Left ventricle myocardium inferior (tissue), 1 donor: ENCODE measurements around the gene DPPA4. TPM values are rescaled to one million over a fixed set of nuclear protein-coding genes. Genes with fewer than 3 reads are reported as not detected.

Source experiments
- DNase-seq: peaks from one replicate; pipeline ENCODE4 v3.0.0-alpha.2; 2020
- H3K27ac ChIP-seq: fragments of 200-600 bp; replicated peaks from 2 replicates; pipeline ENCODE4 v1.8.0; 2021
- H3K27me3 ChIP-seq: fragments of 200-600 bp; 2 replicates; pipeline ENCODE4 v1.8.0; 2021; ENCODE audit warnings: low read depth
- H3K36me3 ChIP-seq: fragments of 200-600 bp; 2 replicates; pipeline ENCODE4 v1.8.0; 2021
- H3K4me1 ChIP-seq: fragments of 200-600 bp; 2 replicates; pipeline ENCODE4 v1.8.0; 2021
- H3K4me3 ChIP-seq: fragments of 200-600 bp; 2 replicates; pipeline ENCODE4 v1.8.0; 2021; ENCODE audit warnings: mild to moderate bottlenecking, moderate library complexity
- H3K9me3 ChIP-seq: fragments of 200-600 bp; replicated peaks from 2 replicates; pipeline ENCODE4 v1.8.0; 2021
- intact Hi-C: fragments of 100-400 bp; cut with micrococcal nuclease; formaldehyde crosslinking; loops from one replicate; pipeline ENCODE4 v1.11.0; 2022
- total RNA-seq: library from RNA; stranded (reverse); fragmentation: NEBNext Ultra II Directional; extraction: Animal tissue kit (Norgen Biotek cat#: 25700); gene quantifications from one replicate; pipeline ENCODE4 v1.2.1, GENCODE V29; 2021
- TF ChIP-seq, protein P1 (sequence below): fragments of 200-600 bp; IDR thresholded peaks from 2 replicates; pipeline ENCODE4 v1.8.0; 2021; ENCODE audit warnings: antibody characterized with exemption, mild to moderate bottlenecking, borderline replicate concordance
- donor health status: DM: no; HTN: yes; CAD: no; lungs with severe emphysema.

DPPA4 gene
- total RNA-seq, 1 donor from 2014 or later, result not detected

DNA sequence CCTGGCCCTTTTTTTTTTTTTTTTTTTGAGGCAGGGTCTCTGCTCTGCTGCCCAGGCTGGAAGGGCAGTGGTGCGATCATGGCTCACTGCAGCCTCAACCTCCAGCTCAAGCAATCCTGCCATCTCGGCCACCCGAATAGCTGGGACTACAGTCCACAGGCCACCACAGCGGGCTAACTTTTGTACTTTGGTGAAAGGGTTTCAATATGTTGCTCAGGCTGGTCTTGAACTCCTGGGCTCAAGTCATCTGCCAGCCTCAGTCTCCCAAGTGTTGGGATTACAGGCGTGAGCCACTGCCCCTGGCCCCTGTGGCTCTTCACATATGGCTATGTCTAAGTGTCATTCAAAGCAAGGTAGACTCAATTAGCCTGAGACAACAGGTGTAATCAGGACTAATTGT lies 12.2 kb downstream of the DPPA4 start:
- no peak overlapping the region for H3K4me3 ChIP-seq
- no peaks in the 10 kb centered on the region for H3K36me3 ChIP-seq
- TF ChIP-seq, protein P1, sequence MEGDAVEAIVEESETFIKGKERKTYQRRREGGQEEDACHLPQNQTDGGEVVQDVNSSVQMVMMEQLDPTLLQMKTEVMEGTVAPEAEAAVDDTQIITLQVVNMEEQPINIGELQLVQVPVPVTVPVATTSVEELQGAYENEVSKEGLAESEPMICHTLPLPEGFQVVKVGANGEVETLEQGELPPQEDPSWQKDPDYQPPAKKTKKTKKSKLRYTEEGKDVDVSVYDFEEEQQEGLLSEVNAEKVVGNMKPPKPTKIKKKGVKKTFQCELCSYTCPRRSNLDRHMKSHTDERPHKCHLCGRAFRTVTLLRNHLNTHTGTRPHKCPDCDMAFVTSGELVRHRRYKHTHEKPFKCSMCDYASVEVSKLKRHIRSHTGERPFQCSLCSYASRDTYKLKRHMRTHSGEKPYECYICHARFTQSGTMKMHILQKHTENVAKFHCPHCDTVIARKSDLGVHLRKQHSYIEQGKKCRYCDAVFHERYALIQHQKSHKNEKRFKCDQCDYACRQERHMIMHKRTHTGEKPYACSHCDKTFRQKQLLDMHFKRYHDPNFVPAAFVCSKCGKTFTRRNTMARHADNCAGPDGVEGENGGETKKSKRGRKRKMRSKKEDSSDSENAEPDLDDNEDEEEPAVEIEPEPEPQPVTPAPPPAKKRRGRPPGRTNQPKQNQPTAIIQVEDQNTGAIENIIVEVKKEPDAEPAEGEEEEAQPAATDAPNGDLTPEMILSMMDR, result no peak
- intact Hi-C loops, result no loop called here
- no peaks in the 10 kb centered on the region for H3K9me3 ChIP-seq
- no peak overlapping the region for H3K27ac ChIP-seq
- H3K27me3 ChIP-seq, result no peaks in the 10 kb centered on the region
- no peaks in the 10 kb centered on the region for H3K4me1 ChIP-seq
- DNase-seq, result no peak

DNA sequence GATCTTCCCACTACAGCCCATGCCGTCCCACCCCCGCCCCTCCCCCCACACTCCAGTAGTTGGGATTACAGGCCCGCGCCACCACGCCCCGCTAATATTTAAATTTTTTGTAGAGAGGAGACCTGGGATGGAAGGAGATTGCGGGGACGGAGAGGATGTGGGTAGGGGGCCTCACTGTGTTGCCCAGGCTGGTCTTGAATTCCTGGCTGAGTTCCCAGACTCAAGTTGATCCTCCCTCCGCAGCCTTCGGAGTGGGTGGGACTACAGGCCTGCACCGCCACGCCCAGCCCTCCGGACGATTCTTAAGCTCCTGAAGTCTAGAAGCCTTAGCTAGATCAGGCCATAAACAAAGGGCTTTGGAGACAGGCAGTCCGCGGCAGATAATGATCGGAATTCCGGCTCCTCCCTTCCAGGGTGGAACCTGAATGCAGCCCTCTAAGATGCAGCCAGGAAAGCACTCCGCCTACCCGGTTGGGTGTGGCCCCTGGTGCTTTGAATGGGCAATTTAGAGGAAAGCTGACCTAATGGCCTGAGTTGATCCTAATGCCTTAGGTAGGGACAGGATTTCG lies 21.1 kb downstream of the DPPA4 start, which contains the start of gene DPPA2:
TSS of gene DPPA2 (minus strand) at position 356 of the 569 bp plus-strand sequence. CDS start 1,975 bp downstream, outside the sequence.
- Histone ChIP-seq H3K4me1 (no peaks in the 10 kb centered on the region), H3K4me3 (no peak within 1 kb of the TSS), H3K9me3 (no peaks in the 10 kb centered on the region), H3K36me3 (no peaks in the 10 kb centered on the region), H3K27ac (no peak within 1 kb of the TSS), H3K27me3 (no peaks in the 10 kb centered on the region)
- TF ChIP-seq, protein P1, result no peak
- no peak for DNase-seq
- intact Hi-C loops, result no loop called here

DNA sequence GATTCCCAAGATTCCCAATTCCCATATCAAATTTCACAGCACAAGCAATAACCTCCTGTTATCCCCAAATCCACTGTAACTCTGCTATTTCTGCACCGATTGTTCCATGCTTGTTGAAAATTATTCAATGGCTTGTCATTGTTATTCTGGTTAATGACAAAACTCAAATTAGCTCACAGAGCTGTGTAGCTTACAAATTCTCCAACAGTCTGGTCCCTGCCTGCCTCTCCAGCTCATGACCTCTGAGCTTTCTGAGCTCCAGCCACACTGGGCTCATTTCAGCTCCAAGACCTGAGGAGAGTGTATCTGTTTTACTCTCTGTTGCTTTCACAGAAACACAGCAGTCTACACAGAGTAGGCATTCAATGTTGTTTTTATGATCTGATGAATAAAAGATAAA lies 24.3 kb downstream of the DPPA4 start:
- no peaks in the 10 kb centered on the region for H3K27me3 ChIP-seq
- H3K4me3 ChIP-seq, result no peak overlapping the region
- no peak for DNase-seq
- no peaks in the 10 kb centered on the region for H3K9me3 ChIP-seq
- TF ChIP-seq, protein P1, result no peak
- intact Hi-C loops, result no loop called here
- no peaks in the 10 kb centered on the region for H3K36me3 ChIP-seq
- H3K4me1 ChIP-seq, result no peaks in the 10 kb centered on the region
- H3K27ac ChIP-seq, result no peak overlapping the region

DNA sequence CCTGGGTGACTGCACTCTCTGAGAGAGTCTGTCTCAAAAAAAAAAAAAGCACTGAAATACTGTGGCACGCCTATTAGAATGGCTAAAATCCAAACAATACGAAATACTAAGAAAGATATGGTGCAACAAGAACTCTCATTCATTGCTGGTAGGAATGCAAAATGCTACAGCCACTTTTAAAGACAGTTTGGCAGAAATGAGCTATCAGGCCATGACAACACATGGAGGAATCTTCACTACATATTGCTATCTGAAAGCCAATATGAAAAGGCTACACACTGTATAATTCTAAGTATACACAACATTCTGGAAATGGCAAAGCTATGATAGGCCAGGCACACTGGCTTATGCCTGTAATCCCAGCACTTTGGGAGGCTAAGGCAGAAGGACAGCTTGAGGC lies 39.9 kb downstream of the DPPA4 start:
- Histone ChIP-seq H3K4me1 (no peaks in the 10 kb centered on the region), H3K9me3 (no peaks in the 10 kb centered on the region), H3K4me3 (no peak overlapping the region), H3K27ac (no peak overlapping the region), H3K36me3 (no peaks in the 10 kb centered on the region), H3K27me3 (no peaks in the 10 kb centered on the region)
- intact Hi-C loops, result no loop called here
- TF ChIP-seq, protein P1, result no peak
- no peak for DNase-seq

DNA sequence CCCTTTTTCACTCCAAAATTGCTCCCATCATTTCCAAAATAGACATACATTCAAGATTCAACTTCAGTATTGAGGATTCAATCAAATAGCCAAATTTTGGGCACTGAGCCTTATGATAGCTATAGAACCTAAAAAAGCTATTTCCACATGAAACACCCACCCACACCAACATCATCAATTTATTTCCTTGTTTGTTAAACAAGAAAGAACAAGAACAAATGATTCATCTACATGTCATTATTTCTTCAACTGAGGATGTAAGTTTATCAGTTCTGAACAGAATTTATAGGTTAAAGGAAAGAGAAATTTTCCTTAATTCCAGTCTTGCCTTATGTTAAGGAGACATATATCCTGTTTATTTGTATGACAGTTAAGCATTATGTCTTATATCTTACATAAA lies 53.3 kb downstream of the DPPA4 start:
- Histone ChIP-seq H3K27me3 (no peaks in the 10 kb centered on the region), H3K36me3 (no peaks in the 10 kb centered on the region), H3K4me1 (no peaks in the 10 kb centered on the region), H3K9me3 (no peaks in the 10 kb centered on the region), H3K27ac (no peak overlapping the region), H3K4me3 (no peak overlapping the region)
- TF ChIP-seq, protein P1, result no peak
- DNase-seq, result no peak
- intact Hi-C loops, result no loop called here
